Astrocyte of the cerebellum (primary cell): ENCODE data around the gene TMEM62.

Source experiments
- DNase-seq: peaks from one replicate; pipeline ENCODE4 v3.0.0-alpha.2; 2011; ENCODE audit warnings: low read depth
- H3K4me3 ChIP-seq: 2 replicates; pipeline ENCODE4 v1.5.1; 2011; ENCODE audit warnings: mild to moderate bottlenecking, low read depth, low read length, moderate library complexity
- CTCF ChIP-seq: IDR thresholded peaks from 2 replicates; pipeline ENCODE4 v1.5.1; 2012; ENCODE audit warnings: low read length, low read depth, moderate library complexity, mild to moderate bottlenecking; ENCODE audit errors: missing control alignments
- in situ Hi-C: cut with HindIII; loops from 2 replicates; pipeline ENCODE4 v1.10.0; 2017; ENCODE audit warnings: low sequenced_read_pairs

The TMEM62 gene

GRCh38 chr15:43103907-43104306 lies 29.5 kb upstream of the TMEM62 start:
- no peak overlapping the region for H3K4me3 ChIP-seq
- in situ Hi-C loops: no loop called here
- no peak for TF ChIP-seq CTCF
- no peak for DNase-seq

GRCh38 chr15:43104426-43104825 lies 29.0 kb upstream of the TMEM62 start:
- H3K4me3 ChIP-seq: peak overlapping the region; percentile 95
- in situ Hi-C loops: no loop called here
- no peak for TF ChIP-seq CTCF
- no peak for DNase-seq

- in situ Hi-C loops: no loop called here
- no peak for DNase-seq
- peak overlapping the region; percentile 95 for H3K4me3 ChIP-seq
- no peak for TF ChIP-seq CTCF
These were observed 28.2 kb upstream of the TMEM62 start for GRCh38 chr15:43105077-43105736.

GRCh38 chr15:43105778-43106485 lies 27.5 kb upstream of the TMEM62 start, which contains the start of gene UBR1:
TSS of gene UBR1 (minus strand) at chr15:43106038. CDS start at chr15:43106022, 16 bp downstream.
- peak; percentile 74 for DNase-seq
- in situ Hi-C loops: no loop called here
- peak within 1 kb of the TSS; percentile 95 for H3K4me3 ChIP-seq
- TF ChIP-seq CTCF: no peak

GRCh38 chr15:43106486-43106829 lies 26.9 kb upstream of the TMEM62 start:
- in situ Hi-C loops: no loop called here
- no peak for TF ChIP-seq CTCF
- DNase-seq: no peak
- peak overlapping the region; percentile 95 for H3K4me3 ChIP-seq

- in situ Hi-C loops: no loop called here
- no peak overlapping the region for H3K4me3 ChIP-seq
- no peak for TF ChIP-seq CTCF
- no peak for DNase-seq
These were observed 25.6 kb upstream of the TMEM62 start for GRCh38 chr15:43107751-43108150.
